PC-9 (cell line): Measurements from ENCODE around the gene MYCN. TPM values are rescaled to one million over a fixed set of nuclear protein-coding genes. Genes with fewer than 3 reads are reported as not detected.
"Not testable (repeated sequence)": the region's sequence is repeated elsewhere in the genome, so short reads cannot be mapped to it uniquely, and the experiment has no call there.

ENCODE experiments used
- BruUV-seq: library from RNA; stranded (reverse); fragments of 400-500 nt; replicated peaks from 2 replicates; lab custom pipeline; 2021; lab: Mats Ljungman, UMichigan
- CTCF ChIA-PET: fragments of 300-600 bp; sonication (Branson Sonifier 250); formaldehyde crosslinking; loops from one replicate; lab custom pipeline; 2022; ENCODE audit warnings: antibody characterized with exemption; lab: Charles Lee
- POLR2A ChIA-PET: fragments of 300-600 bp; sonication (Branson Sonifier 250); formaldehyde crosslinking; loops from one replicate; lab custom pipeline; 2022; ENCODE audit warnings: antibody characterized with exemption; ENCODE audit not compliant: unreplicated experiment; lab: Charles Lee
- DNase-seq, 2 experiments: peaks; one replicate each; pipeline versions ENCODE4 v3.0.0 to v3.0.0-alpha.2; 2015 to 2022; ENCODE audit warnings: mixed read lengths in 1 of 2
- H2AFZ ChIP-seq: fragments of 200-600 bp; sonication (generic); 2 replicates; pipeline ENCODE4 v1.8.1; 2017; ENCODE audit warnings: antibody characterized with exemption
- H3F3A ChIP-seq: fragments of 200-600 bp; sonication (generic); 2 replicates; pipeline ENCODE4 v1.8.1; 2017; ENCODE audit warnings: antibody characterized with exemption, mild to moderate bottlenecking, low read depth; ENCODE audit not compliant: insufficient read depth
- H3K27ac ChIP-seq: fragments of 200-600 bp; sonication (generic); 2 replicates; pipeline ENCODE4 v1.6.1; 2016; ENCODE audit warnings: mixed run types
- H3K27me3 ChIP-seq: fragments of 200-600 bp; sonication (generic); 2 replicates; pipeline ENCODE4 v1.6.1; 2016; ENCODE audit warnings: low read depth, mixed run types; ENCODE audit not compliant: insufficient read depth
- H3K36me3 ChIP-seq: fragments of 200-600 bp; sonication (generic); 2 replicates; pipeline ENCODE4 v1.6.1; 2016; ENCODE audit warnings: low read depth, mixed run types
- H3K4me1 ChIP-seq: fragments of 200-600 bp; sonication (generic); replicated peaks from 2 replicates; pipeline ENCODE4 v1.6.1; 2016; ENCODE audit warnings: mixed run types; ENCODE audit not compliant: insufficient read depth
- H3K4me2 ChIP-seq: fragments of 200-600 bp; sonication (generic); 2 replicates; pipeline ENCODE4 v1.6.1; 2017; ENCODE audit warnings: mixed run types
- H3K4me3 ChIP-seq: fragments of 200-600 bp; sonication (generic); 2 replicates; pipeline ENCODE4 v1.6.1; 2016; ENCODE audit warnings: mixed run types
- H3K79me2 ChIP-seq: fragments of 200-600 bp; sonication (generic); 2 replicates; pipeline ENCODE4 v1.6.1; 2017; ENCODE audit warnings: low read depth, mixed run types
- H3K9me2 ChIP-seq: fragments of 200-600 bp; sonication (generic); 2 replicates; pipeline ENCODE4 v1.8.1; 2017; ENCODE audit warnings: mild to moderate bottlenecking; ENCODE audit not compliant: insufficient read depth
- H3K9me3 ChIP-seq: fragments of 200-600 bp; sonication (generic); 2 replicates; pipeline ENCODE4 v1.8.1; 2016; ENCODE audit warnings: low read depth; ENCODE audit not compliant: insufficient read depth
- H4K20me1 ChIP-seq: fragments of 200-600 bp; sonication (generic); 2 replicates; pipeline ENCODE4 v1.8.1; 2017; ENCODE audit not compliant: insufficient read depth
- EZH2 ChIP-seq: fragments of 200-600 bp; sonication (generic); IDR thresholded peaks from 2 replicates; pipeline ENCODE4 v1.8.0; 2017; ENCODE audit warnings: antibody characterized with exemption, low read depth
- intact Hi-C: fragments of 100-400 bp; cut with micrococcal nuclease; formaldehyde crosslinking; loops from one replicate; pipeline ENCODE4 v1.10.0; 2022; ENCODE audit not compliant: unreplicated experiment
- total RNA-seq: library from RNA; stranded (reverse); gene quantifications from 2 replicates; pipeline ENCODE4 v1.2.3, GENCODE V29; 2021
- TF ChIP-seq, protein P1 (sequence below): fragments of 200-600 bp; sonication (generic); conservative IDR thresholded peaks from 2 replicates; pipeline ENCODE4 v1.6.1; 2017; ENCODE audit warnings: mixed run types, antibody characterized with exemption, mild to moderate bottlenecking, moderate library complexity

Gene MYCN
- total RNA-seq, 1 experiment from 2014 or later = not detected

DNA sequence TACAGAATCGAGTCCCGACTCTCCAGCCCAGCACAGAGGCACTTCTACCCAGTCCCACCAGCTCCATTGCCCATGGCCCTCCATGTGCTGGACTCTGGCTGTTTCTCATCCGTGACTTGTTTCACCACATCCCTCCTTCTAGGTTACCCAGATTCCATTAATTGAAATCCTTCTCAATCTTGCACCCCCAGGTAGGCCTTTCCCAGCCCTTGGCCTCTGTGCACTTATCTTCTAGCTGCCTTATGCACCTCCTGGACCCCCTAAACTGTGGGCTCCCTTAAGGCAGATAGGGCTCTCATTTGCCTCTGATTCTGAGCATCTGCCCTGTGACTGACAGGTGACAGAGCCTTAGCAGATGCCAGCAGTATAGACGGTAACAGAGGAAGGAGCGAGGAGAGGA lies 9.2 kb downstream of the MYCN start:
- no peaks in the 10 kb centered on the region for H3K9me2 ChIP-seq
- no peak for DNase-seq
- intact Hi-C loops = no loop called here
- no peaks in the 10 kb centered on the region for H3K4me1 ChIP-seq
- H3K27ac ChIP-seq = no peak overlapping the region
- TF ChIP-seq, protein P1, sequence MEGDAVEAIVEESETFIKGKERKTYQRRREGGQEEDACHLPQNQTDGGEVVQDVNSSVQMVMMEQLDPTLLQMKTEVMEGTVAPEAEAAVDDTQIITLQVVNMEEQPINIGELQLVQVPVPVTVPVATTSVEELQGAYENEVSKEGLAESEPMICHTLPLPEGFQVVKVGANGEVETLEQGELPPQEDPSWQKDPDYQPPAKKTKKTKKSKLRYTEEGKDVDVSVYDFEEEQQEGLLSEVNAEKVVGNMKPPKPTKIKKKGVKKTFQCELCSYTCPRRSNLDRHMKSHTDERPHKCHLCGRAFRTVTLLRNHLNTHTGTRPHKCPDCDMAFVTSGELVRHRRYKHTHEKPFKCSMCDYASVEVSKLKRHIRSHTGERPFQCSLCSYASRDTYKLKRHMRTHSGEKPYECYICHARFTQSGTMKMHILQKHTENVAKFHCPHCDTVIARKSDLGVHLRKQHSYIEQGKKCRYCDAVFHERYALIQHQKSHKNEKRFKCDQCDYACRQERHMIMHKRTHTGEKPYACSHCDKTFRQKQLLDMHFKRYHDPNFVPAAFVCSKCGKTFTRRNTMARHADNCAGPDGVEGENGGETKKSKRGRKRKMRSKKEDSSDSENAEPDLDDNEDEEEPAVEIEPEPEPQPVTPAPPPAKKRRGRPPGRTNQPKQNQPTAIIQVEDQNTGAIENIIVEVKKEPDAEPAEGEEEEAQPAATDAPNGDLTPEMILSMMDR = no peak
- no peak for TF ChIP-seq EZH2
- CTCF ChIA-PET = no interaction called here
- no peak overlapping the region for H3K4me3 ChIP-seq
- no peak overlapping the region for H3K4me2 ChIP-seq
- BruUV-seq = no TSS peak
- H3K36me3 ChIP-seq = no peaks in the 10 kb centered on the region
- no peaks in the 10 kb centered on the region for H3K79me2 ChIP-seq
- H4K20me1 ChIP-seq = no peaks in the 10 kb centered on the region
- H3F3A ChIP-seq = no peaks in the 10 kb centered on the region
- H2AFZ ChIP-seq = no peak overlapping the region
- no peaks in the 10 kb centered on the region for H3K9me3 ChIP-seq
- H3K27me3 ChIP-seq = peaks cover 81% of the 10 kb centered on the region
- POLR2A ChIA-PET = no interaction called here

DNA sequence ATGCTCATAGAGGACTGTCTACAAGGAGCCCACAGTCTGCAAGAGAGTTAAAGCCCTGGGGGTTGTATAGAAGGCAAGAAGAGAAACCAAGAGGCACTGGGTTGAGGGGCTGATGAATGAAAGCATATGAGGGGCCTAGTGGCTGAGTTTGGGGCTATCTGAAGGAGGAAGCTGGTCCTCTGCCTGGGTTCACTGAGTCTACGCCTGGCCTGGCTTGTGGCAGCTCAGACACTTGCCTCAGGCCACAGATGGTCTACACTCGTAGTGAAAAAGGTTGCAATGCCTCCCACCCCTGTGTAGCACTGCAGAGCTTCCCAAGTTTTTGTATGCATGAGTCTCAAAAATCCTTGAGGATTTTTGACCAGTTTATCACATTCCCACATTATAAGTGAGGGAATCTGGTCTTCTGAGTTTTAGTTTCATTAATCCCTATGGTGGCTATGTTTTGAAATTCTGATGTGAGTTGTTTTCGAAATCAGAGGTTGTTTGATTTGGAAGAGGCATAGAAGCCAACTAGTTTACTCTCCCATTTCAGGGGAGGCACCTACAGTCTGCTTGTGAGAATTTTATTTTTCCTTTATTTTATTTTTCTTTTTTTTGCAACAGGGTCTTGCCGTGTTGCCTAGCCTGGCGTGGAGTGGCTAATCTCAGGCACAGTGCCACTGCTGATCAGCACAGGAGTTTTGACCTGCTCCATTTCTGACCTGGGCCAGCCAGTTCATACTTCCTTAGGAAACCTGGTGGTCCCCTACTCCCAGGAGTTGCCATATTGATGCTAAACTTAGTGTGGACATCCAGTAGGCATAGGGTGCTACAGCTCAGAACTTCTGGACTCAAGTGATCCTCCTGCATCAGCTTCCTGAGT lies 10.0 kb downstream of the MYCN start:
- Histone ChIP-seq H3F3A (no peaks in the 10 kb centered on the region), H3K79me2 (no peaks in the 10 kb centered on the region), H3K4me3 (no peak overlapping the region), H3K4me2 (no peak overlapping the region), H3K4me1 (no peaks in the 10 kb centered on the region), H3K36me3 (no peaks in the 10 kb centered on the region), H4K20me1 (no peaks in the 10 kb centered on the region), H2AFZ (no peak overlapping the region), H3K27me3 (peaks cover 81% of the 10 kb centered on the region), H3K9me2 (no peaks in the 10 kb centered on the region), H3K27ac (no peak overlapping the region), H3K9me3 (no peaks in the 10 kb centered on the region)
- TF ChIP-seq, protein P1 = no peak
- no peak for TF ChIP-seq EZH2
- DNase-seq = no peak
- POLR2A ChIA-PET = no interaction called here
- no TSS peak for BruUV-seq
- intact Hi-C loops = no loop called here
- CTCF ChIA-PET = no interaction called here

DNA sequence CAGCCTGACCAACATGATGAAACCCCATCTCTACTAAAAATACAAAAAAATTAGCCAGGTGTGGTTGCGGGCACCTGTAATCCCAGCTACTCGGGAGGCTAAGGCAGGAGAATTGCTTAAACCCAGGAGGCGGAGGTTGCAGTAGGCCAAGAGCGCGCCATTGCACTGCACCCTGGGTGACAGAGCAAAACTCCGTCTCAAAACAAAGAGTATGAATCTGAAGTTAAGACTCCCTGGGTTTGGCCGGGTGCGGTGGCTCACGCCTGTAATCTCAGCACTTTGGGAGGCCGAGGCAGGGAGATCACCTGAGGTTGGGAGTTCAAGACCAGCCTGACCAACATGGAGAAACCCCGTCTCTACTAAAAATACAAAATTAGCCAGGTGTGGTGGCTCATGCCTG lies 11.6 kb downstream of the MYCN start:
- H3K9me3 ChIP-seq, H3K4me1 ChIP-seq, CTCF ChIA-PET, H3K9me2 ChIP-seq, DNase-seq, intact Hi-C loops, H3K4me2 ChIP-seq, H3K79me2 ChIP-seq, H3F3A ChIP-seq, H3K36me3 ChIP-seq, POLR2A ChIA-PET, H3K4me3 ChIP-seq, BruUV-seq, H2AFZ ChIP-seq, H4K20me1 ChIP-seq, H3K27ac ChIP-seq: not testable (repeated sequence)
- H3K27me3 ChIP-seq = peaks cover 80% of the 10 kb centered on the region
